ENCODE data around the gene MYO7B. TPM values are rescaled to one million over a fixed set of nuclear protein-coding genes. Genes with fewer than 3 reads are reported as not detected.

The MYO7B gene
- total RNA-seq, 4 donors from 2014 or later: 0.27 to 0.77 (median 0.54) TPM; not detected in 1

DNA sequence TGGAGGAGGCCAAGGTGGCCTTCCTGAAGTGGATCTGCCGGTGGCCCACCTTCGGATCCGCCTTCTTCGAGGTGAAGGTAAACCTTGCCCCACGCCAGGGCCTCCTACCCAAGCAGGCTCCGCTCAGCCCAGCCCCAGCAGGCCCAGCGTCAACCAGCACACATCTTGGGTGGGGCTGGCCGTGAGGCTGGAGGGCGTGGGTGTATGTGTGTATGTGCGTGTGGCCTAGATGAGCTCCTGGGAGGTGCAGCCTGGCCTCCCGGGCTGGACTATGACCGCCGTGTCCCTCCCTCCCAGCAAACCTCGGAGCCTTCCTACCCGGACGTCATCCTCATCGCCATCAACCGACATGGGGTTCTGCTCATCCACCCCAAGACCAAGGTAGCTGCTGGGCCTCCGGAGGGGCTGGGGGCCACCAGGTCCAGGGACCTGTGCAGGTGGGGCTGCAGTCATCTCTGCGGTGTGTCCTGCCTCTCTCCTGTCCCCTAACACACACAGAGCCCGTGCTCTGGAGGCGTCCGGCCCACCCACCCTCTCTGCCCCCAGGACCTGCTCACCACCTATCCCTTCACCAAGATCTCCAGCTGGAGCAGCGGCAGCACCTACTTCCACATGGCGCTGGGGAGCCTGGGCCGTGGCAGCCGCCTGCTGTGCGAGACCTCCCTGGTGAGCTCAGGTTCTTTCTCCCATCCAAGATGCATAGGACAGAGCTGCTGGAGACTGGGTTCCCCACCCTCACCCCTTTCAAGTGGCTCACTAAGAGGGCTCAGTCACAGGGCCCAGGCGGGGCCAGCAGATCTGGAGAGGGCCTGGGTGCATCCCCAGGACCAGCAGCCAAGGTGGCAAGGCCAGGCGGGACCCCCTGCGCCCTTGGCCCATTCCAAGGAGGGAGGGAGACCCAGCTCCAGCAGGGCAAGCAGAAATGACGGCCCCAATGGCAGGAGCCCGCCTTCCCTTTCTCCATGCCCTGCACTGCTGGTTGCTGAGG lies 101.1 kb downstream of the MYO7B start:
- WGBS, 2 donors (ENCODE audit: low coverage in 1 of 2): 89 to 100% methylated on average over 1 to 9 of the region's 33 CpGs
- Histone ChIP-seq H3K4me1 (peaks cover 0 to 92% (median 40%) of the 10 kb centered on the region in 3 donors), H3K36me3 (peaks cover 0 to 32% of the 10 kb centered on the region in 2 donors), H3K27me3 (no peaks in the 10 kb centered on the region), H3K9me3 (no peaks in the 10 kb centered on the region), H3K27ac (peak overlapping the region in 3 of 4 donors; percentile 81 to 87 (median 83)), H3K4me3 (no peak overlapping the region)
- no peak for TF ChIP-seq POLR2A (IDR thresholded peaks at IDR 0.05)
- no peak for TF ChIP-seq EP300 (IDR thresholded peaks at IDR 0.05)
- TF ChIP-seq POLR2AphosphoS5 (IDR thresholded peaks at IDR 0.05): peak; percentile 59
- TF ChIP-seq, protein P1, sequence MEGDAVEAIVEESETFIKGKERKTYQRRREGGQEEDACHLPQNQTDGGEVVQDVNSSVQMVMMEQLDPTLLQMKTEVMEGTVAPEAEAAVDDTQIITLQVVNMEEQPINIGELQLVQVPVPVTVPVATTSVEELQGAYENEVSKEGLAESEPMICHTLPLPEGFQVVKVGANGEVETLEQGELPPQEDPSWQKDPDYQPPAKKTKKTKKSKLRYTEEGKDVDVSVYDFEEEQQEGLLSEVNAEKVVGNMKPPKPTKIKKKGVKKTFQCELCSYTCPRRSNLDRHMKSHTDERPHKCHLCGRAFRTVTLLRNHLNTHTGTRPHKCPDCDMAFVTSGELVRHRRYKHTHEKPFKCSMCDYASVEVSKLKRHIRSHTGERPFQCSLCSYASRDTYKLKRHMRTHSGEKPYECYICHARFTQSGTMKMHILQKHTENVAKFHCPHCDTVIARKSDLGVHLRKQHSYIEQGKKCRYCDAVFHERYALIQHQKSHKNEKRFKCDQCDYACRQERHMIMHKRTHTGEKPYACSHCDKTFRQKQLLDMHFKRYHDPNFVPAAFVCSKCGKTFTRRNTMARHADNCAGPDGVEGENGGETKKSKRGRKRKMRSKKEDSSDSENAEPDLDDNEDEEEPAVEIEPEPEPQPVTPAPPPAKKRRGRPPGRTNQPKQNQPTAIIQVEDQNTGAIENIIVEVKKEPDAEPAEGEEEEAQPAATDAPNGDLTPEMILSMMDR (IDR thresholded peaks at IDR 0.05): no peak
- ATAC-seq: no peak

DNA sequence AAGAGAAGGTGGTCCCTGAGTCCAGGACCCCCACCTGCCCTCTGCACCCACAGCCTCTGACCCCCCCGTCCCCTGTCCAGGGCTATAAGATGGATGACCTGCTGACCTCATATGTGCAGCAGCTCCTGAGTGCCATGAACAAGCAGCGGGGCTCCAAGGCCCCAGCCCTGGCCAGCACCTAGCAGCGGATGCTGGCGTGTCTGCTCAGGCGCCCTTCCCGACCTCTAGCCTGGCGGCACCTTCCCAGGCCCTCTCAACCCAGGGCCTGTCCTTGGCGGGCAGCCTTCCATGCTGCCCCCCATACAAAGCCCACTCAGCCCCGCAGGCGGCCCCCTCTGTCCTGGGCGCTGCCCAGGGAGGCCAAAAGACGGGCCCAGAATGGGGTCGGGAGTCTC lies 101.8 kb downstream of the MYO7B start:
- Histone ChIP-seq H3K27me3 (no peaks in the 10 kb centered on the region), H3K4me3 (no peak overlapping the region), H3K4me1 (peaks cover 0 to 92% (median 40%) of the 10 kb centered on the region in 3 donors), H3K36me3 (peaks cover 0 to 39% of the 10 kb centered on the region in 2 donors), H3K9me3 (no peaks in the 10 kb centered on the region), H3K27ac (peak overlapping the region in 3 of 4 donors; percentile 81 to 87 (median 83))
- 20% methylated on average over 2 of the region's 13 CpGs; no CpG with 5 or more reads in 1 of the 2 donors for WGBS, 2 donors (ENCODE audit: low coverage in 1 of 2)
- TF ChIP-seq, protein P1 (IDR thresholded peaks at IDR 0.05): no peak
- TF ChIP-seq POLR2AphosphoS5 (IDR thresholded peaks at IDR 0.05): no peak
- TF ChIP-seq POLR2A (IDR thresholded peaks at IDR 0.05): no peak
- no peak for TF ChIP-seq EP300 (IDR thresholded peaks at IDR 0.05)
- ATAC-seq: no peak

DNA sequence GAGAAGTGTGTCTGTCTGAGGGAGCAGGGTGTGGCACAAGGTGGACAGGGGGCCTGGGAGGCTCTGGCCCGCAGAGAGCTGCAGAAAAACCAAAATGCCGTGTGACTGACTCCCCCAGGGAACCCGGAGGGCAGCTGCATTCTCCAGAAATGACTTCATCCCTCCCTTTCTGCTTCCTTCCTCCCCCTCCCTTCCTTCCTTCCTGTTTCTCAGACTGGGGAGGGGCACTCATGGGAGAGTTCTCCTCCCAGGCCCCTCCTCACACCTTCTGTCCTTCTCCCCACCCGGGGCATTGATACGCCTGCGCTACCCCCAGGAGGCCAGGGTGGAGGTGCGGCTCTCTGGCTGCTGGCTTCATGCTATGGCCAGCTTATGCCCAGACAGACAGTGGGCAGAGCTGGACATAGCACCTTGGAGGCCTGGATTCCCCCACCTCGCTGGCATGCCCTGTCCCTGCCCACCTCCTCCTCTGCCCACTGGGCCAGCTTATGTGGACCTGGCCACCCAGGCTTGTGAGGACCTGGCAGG lies 102.3 kb downstream of the MYO7B start:
- no peaks in the 10 kb centered on the region for H3K9me3 ChIP-seq
- H3K27ac ChIP-seq: peak overlapping the region; percentile 14 to 87 (median 82)
- 6 to 13% methylated on average over 3 to 6 of the region's 8 CpGs for WGBS, 2 donors (ENCODE audit: low coverage in 1 of 2)
- H3K36me3 ChIP-seq: peaks cover 0 to 45% of the 10 kb centered on the region in 2 donors
- H3K4me1 ChIP-seq: peaks cover 0 to 92% (median 37%) of the 10 kb centered on the region in 3 donors
- H3K27me3 ChIP-seq: no peaks in the 10 kb centered on the region
- TF ChIP-seq EP300 (IDR thresholded peaks at IDR 0.05) (no peak), POLR2AphosphoS5 (IDR thresholded peaks at IDR 0.05) (peak; percentile 53)
- TF ChIP-seq, protein P1 (IDR thresholded peaks at IDR 0.05): no peak
- peak; percentile 30 for ATAC-seq
- H3K4me3 ChIP-seq: no peak overlapping the region

DNA sequence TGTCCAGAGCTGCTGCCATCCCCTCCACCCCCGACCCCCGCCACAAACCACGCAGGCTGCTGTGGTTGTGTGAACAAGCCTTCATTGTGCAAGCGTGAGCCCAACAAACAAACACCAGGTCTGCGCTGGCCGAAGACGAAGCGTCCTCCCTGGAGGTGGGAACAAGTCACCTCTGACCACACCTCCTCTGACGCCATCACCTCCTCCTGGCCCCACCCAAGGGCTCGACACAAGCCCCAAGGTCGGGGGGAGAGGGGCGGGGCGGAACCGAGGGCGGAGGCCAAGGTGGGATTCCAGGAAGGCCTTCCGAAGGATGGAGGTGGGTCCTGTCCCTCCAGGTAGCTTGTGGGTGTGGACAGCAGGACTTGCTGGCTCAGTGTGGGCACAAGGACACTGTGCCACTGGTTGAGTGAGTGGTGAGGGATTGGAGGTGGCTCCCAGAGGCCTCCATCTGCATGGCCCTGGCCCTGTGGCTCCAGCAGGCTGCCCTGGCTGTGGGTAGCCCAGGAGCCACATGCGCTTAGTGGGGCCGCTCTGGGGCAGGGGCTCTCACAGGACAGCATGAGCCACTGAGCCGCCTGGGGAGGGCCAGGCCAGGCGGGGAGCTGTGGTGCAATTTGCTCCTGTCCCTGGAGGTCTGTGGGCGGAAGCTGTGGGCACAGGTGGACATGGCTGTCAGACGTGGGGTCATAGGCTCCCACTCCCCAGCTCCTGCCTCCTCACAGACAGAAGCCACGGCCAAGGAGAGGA lies 103.1 kb downstream of the MYO7B start:
- peaks cover 0 to 92% (median 41%) of the 10 kb centered on the region in 3 donors for H3K4me1 ChIP-seq
- H3K4me3 ChIP-seq: no peak overlapping the region
- H3K36me3 ChIP-seq: peaks cover 0 to 45% of the 10 kb centered on the region in 2 donors
- H3K27ac ChIP-seq: peak overlapping the region in 3 of 4 donors; percentile 81 to 87 (median 83)
- H3K27me3 ChIP-seq: no peaks in the 10 kb centered on the region
- WGBS, 2 donors (ENCODE audit: low coverage in 1 of 2): 82% methylated on average over 2 of the region's 23 CpGs; no CpG with 5 or more reads in 1 of the 2 donors
- peak; percentile 10 for ATAC-seq
- TF ChIP-seq, protein P1 (IDR thresholded peaks at IDR 0.05): no peak
- TF ChIP-seq EP300 (IDR thresholded peaks at IDR 0.05) (no peak), POLR2A (IDR thresholded peaks at IDR 0.05) (no peak), POLR2AphosphoS5 (IDR thresholded peaks at IDR 0.05) (no peak)
- H3K9me3 ChIP-seq: no peaks in the 10 kb centered on the region

All from gastroesophageal sphincter (tissue), 4 donors.